Right atrium auricular region (tissue), 2 donors: ENCODE results near the gene OR1D5. TPM values are rescaled to one million over a fixed set of nuclear protein-coding genes. Genes with fewer than 3 reads are reported as not detected.

ENCODE experiments used
- DNase-seq: peaks from one replicate; pipeline ENCODE4 v3.0.0-alpha.2; 2019; ENCODE audit warnings: low spot score
- H3K27ac ChIP-seq, 2 donors: fragments of 200-600 bp; sonication (generic); 1 replicate in 1 of 2; 2 replicates in 1 of 2; pipeline ENCODE4 v1.5.1; 2016 to 2019
- H3K27me3 ChIP-seq, 2 donors: fragments of 200-600 bp; sonication (generic); one replicate each; pipeline versions ENCODE4 v1.5.1 to v1.6.0; 2017 to 2019
- H3K36me3 ChIP-seq: fragments of 200-600 bp; sonication (generic); one replicate; pipeline ENCODE4 v1.5.1; 2016
- H3K4me1 ChIP-seq, 2 donors: fragments of 200-600 bp; sonication (generic); one replicate each; pipeline versions ENCODE4 v1.5.1 to v1.6.0; 2017 to 2019
- H3K4me3 ChIP-seq, 2 donors: fragments of 200-600 bp; sonication (generic); 1 replicate in 1 of 2; 2 replicates in 1 of 2; pipeline ENCODE4 v1.5.1; 2017 to 2019; ENCODE audit warnings: mild to moderate bottlenecking in 1 of 2, moderate library complexity in 1 of 2
- H3K9me3 ChIP-seq, 2 donors: fragments of 200-600 bp; sonication (generic); one replicate each; pipeline ENCODE4 v1.5.1; 2019
- CTCF ChIP-seq, 2 donors: fragments of 200-600 bp; sonication (generic); IDR thresholded peaks; one replicate each; pipeline ENCODE4 v1.5.1; 2019; ENCODE audit warnings: antibody characterized with exemption in 2 of 2
- total RNA-seq, 2 donors: library from RNA; depleted of rRNA; stranded (reverse); fragments of >200 nt; gene quantifications; one replicate each; pipeline ENCODE4 v1.1.0, GENCODE V29; 2016

OR1D5 gene
- total RNA-seq, 2 donors from 2014 or later: not detected

DNA sequence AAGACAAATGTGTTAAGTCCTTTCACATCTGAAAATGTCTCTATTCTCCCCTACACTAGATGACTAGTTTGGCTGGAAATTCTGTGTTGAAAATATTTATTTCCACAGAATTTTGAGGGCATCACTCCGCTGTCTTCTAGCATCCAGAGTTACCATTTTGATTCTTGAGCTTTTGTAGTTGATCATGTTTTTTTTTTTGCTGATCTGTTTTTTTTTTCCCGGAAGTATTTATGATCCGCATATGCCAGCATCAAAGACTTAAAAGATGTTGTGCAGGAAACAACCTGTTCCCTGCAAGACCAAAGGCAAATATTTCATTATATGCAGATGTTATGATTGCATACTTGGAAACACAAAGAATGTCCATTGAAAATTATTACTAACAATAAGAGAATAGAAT lies 16.7 kb downstream of the OR1D5 start:
- H3K4me1 ChIP-seq: peaks cover 0 to 5% of the 10 kb centered on the region in 2 donors
- H3K36me3 ChIP-seq: no peaks in the 10 kb centered on the region
- TF ChIP-seq CTCF (IDR thresholded peaks at IDR 0.05): no peak
- DNase-seq: no peak
- H3K4me3 ChIP-seq: no peak overlapping the region
- no peak overlapping the region for H3K27ac ChIP-seq
- H3K9me3 ChIP-seq: peaks cover 0 to 9% of the 10 kb centered on the region in 2 donors
- H3K27me3 ChIP-seq: no peaks in the 10 kb centered on the region

DNA sequence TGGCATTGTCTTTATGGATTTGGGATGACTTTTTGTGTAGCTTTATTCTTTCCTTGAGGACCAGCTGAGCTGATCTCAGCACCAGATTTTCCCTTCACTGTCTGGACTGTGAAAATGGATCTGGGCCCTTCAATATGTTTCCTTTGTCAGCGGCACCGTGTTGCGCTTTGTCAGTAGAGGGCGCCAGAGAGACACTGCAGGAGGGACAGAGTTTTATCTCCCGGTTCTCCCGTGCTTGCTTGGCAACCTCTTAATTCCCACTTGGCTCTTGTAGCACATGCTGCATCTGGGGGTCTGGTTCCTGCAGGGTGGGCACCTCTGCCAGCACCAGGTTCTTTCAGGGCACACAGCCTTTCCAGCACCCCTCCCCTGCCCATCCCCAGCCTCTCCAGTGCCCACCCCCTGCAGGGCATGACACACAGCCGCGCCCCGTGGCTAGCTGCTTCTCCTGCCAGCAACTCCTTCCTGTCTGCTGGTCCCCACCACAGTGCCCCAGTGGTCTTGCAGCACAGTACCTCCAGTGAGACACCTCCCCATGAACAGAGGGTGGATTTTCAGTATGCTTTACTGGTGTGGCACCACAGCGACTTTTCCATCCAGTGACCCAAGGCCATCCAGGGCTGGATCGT lies 19.6 kb downstream of the OR1D5 start:
- Histone ChIP-seq H3K4me1 (peaks cover 0 to 5% of the 10 kb centered on the region in 2 donors), H3K4me3 (no peak overlapping the region), H3K27ac (no peak overlapping the region), H3K27me3 (no peaks in the 10 kb centered on the region), H3K9me3 (peaks cover 0 to 9% of the 10 kb centered on the region in 2 donors), H3K36me3 (no peaks in the 10 kb centered on the region)
- no peak for TF ChIP-seq CTCF (IDR thresholded peaks at IDR 0.05)
- no peak for DNase-seq

DNA sequence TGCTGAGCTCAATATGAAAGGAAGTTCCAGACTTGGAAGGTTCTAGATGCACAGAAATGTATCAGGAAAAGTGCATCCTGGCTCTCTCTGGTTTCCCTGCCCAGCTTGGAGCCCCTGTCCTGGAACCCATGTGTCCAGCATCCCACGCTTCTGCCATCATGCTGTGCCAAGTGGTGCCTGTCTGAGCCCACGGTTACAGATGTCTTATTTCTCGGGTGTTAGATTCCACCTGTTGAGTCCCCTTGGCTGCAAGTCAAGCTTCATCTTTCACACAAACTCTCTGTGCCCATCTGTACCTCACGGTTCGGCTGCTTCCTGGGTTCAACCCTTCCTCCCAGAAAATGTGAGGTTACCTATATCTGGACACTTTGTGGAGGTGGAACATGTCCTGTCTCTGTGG lies 22.5 kb downstream of the OR1D5 start:
- TF ChIP-seq CTCF (IDR thresholded peaks at IDR 0.05): no peak
- no peaks in the 10 kb centered on the region for H3K36me3 ChIP-seq

DNA sequence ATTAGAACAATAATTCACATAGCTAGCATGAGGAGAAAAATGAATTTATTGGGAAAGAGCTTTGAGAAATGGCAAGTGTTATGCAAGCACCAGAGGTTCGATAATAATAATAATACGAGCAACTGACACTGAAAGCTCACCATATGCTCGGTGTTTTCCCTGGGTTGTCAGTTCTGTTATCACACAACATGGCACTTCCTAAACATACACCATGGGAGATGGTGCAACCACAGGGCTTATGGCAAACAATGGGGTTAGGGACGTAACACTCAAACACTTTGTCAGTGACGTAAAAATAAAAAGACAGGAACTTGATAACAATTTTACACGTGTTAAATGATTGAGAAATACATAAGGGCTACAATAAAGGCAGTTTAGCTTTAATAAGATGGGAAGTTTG lies 23.7 kb downstream of the OR1D5 start:
- no peak for TF ChIP-seq CTCF (IDR thresholded peaks at IDR 0.05)
- no peaks in the 10 kb centered on the region for H3K4me1 ChIP-seq
- no peak overlapping the region for H3K4me3 ChIP-seq
- H3K27ac ChIP-seq: no peak overlapping the region
- peaks cover 0 to 9% of the 10 kb centered on the region in 2 donors for H3K9me3 ChIP-seq
- H3K36me3 ChIP-seq: no peaks in the 10 kb centered on the region
- no peak for DNase-seq
- H3K27me3 ChIP-seq: no peaks in the 10 kb centered on the region

More for the DNA sequence above, 22.5 kb downstream of the OR1D5 start:
- Histone ChIP-seq H3K9me3 (peaks cover 0 to 9% of the 10 kb centered on the region in 2 donors), H3K4me1 (no peaks in the 10 kb centered on the region), H3K27ac (no peak overlapping the region), H3K4me3 (no peak overlapping the region), H3K27me3 (no peaks in the 10 kb centered on the region)
- DNase-seq: no peak

DNA sequence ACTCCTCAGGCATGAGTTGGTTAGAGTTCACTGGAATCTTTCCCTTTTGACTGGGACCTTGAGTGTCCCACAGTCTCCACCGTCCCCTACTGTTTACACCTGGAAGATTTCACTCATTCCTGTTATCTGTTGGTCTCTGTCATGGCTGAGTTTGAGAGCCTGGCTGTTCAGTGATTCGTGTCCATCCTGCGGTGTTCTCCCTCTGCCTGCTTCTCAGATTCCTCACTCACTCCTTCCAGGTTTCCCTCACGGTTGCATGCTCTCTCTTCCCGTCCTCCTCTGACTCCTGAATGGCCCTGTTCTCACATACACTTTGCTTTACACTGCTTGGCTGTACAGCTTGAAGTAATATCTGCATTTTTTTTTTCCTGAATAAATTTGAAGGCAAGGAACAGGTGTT lies 24.5 kb downstream of the OR1D5 start:
- H3K36me3 ChIP-seq: no peaks in the 10 kb centered on the region
- H3K27ac ChIP-seq: no peak overlapping the region
- peaks cover 0 to 4% of the 10 kb centered on the region in 2 donors for H3K9me3 ChIP-seq
- H3K27me3 ChIP-seq: no peaks in the 10 kb centered on the region
- TF ChIP-seq CTCF (IDR thresholded peaks at IDR 0.05): no peak
- no peaks in the 10 kb centered on the region for H3K4me1 ChIP-seq
- no peak for DNase-seq
- H3K4me3 ChIP-seq: no peak overlapping the region

- no peaks in the 10 kb centered on the region for H3K36me3 ChIP-seq
- no peak for TF ChIP-seq CTCF (IDR thresholded peaks at IDR 0.05)
- no peak overlapping the region for H3K4me3 ChIP-seq
- DNase-seq: no peak
- no peaks in the 10 kb centered on the region for H3K4me1 ChIP-seq
- no peak overlapping the region for H3K27ac ChIP-seq
- no peaks in the 10 kb centered on the region for H3K9me3 ChIP-seq
- H3K27me3 ChIP-seq: no peaks in the 10 kb centered on the region
These were observed 26.1 kb downstream of the OR1D5 start for GRCh38 chr17:3037259-3037658.
